SK-MEL-5 (cell line): ENCODE results near the gene CRY1. TPM values are rescaled to one million over a fixed set of nuclear protein-coding genes. Genes with fewer than 3 reads are reported as not detected.
A peak's percentile ranks its signal among the peaks of the same experiment; 100 is the strongest.
"Not testable (repeated sequence)": the region's sequence is repeated elsewhere in the genome, so short reads cannot be mapped to it uniquely, and the experiment has no call there.

Source experiments
- DNase-seq: peaks from one replicate; pipeline ENCODE4 v3.0.0-alpha.2; 2016; ENCODE audit warnings: low read depth, low spot score
- in situ Hi-C: cut with HindIII; loops from 2 replicates; pipeline ENCODE4 v1.10.0; 2016; ENCODE audit warnings: low sequenced_read_pairs, high pct_unique_total_duplicates, low pct_unique_long_range_greater_than_20kb
- total RNA-seq: library from RNA; depleted of rRNA; stranded (reverse); fragments of >200 nt; shearing (Covaris generic); gene quantifications from 2 replicates; pipeline ENCODE4 v1.2.3, GENCODE V29; 2014

The CRY1 gene
- total RNA-seq, 1 experiment from 2014 or later, result 13.4 TPM

DNA sequence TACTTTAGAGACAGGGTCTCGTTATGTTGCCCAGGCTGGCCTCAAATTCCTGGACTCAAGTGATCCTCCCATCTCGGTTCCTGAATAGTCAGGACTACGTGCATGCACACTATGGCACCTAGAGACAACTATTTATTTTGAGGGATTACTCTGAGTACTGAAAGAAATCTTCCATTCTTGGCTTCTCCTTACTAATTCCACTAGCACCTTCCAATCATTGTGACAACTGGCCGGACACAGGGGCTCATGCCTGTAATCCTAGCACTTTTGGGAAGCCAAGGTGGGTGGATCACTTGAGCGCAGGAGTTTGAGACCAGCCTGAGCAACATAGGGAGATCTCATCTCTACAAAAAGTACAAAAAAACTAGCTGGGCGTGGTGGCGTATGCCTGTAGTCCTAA is 64.3 kb downstream of the CRY1 start:
- in situ Hi-C loops, result no loop called here
- no peak for DNase-seq

DNA sequence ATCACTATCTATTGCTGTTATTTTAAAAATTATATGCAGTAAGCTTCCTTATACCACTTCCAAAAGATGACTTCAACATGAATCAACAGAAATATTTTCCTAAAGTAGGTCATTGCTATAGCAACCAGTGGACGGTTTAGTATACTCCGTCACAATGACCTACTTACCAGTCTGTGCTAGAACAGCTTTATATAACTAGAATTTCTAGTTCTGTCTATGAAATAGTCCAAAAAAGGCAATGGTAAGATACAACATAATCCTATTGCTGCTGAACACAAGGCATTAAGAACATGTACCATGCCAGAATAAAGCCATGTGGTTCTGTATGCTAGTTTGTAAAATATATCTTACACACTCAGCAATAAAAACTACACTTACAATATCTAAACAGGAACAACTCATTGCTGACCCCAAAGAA is 65.7 kb downstream of the CRY1 start:
- in situ Hi-C loops, result no loop called here
- no peak for DNase-seq

DNA sequence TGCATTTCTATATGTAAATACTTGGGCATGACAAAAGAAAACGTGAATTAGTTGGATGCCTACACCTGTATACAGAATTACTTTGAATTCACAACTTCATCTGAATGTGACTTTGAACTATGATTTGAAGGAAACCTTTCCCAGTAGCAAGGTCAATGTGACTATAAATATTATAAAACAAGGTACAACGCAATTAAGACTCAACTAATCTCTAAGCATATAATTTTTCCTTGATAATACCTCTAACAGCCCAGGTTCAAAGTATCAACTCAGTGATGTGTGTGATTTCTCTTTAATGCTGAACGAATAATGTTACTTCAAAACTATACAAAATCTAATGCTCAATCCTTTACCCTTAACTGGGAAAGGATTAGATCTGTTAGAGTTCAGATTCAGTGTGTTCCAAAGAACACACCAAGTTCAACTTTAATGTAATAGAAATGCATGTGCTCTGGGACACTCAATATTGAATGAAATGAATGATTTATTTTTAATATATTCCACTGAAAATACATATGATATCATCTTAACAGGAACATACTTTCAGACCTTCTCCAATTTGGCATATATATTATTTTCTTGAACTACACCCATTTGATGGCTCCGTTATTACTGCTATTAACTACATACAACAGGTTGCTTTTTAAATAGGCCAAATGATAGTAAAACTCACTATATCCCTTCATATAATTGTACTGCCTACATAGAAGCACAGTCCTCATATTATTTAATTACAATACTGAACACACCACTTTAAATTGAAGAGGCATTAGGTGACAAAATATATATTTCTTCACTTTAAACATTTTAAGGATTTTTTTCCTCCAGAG is 66.3 kb downstream of the CRY1 start:
- in situ Hi-C loops, result no loop called here
- no peak for DNase-seq

DNA sequence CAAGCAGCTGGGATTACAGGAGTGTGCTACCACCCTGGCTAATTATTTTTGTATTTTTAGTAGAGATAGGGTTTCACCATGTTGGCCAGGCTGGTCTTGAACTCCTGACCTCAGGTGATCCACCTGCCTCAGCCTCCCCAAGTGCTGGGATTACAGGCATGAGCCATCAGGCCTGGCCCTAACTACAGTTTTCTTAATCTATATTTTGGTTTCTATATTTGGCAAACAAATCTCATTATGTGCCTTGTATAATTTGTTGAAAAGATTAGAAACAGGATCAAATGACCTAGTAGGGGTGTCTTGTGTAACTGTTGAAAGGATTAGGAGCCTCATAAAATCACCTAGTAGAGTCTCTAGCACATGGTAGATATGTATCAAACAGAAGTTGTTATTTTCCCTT is 67.0 kb downstream of the CRY1 start:
- in situ Hi-C loops, DNase-seq: not testable (repeated sequence)

DNA sequence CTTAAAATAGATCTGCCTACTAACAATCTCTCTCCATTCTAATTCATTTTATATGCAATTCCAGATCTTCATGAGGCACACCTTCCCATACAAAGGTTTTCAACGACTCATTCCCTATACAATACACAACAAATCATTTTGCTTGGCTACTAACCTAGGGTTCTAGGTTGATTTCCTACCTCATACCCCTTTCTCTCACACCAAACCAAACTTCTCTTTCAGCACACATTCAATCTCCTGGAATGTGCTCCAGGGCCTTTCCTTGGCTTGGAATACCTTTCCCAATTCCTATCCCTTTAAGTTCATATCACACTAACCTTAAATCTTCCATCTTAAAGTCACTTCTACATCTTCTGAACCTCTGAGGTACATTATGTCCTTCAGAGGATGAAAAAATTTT is 67.7 kb downstream of the CRY1 start:
- in situ Hi-C loops, result no loop called here
- DNase-seq, result no peak

DNA sequence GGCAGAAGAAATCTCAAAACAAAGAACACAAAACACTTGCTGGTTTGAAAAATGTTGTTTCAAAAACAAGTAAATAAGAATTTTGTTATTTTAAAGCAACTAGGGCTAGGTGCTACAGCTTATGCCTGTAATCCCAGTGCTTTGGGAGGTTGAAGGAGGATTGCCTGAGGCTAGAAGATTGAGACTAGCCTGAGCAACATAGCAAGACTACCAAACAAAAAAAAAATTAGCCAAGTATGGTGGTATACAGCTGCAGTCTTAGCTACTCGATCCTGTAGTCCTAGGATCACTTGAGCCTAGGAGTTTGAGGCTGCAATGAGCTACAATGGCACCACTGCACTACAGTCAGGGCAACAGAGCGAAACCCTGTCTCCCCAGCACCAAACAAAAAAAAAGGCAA is 73.8 kb downstream of the CRY1 start:
- no peak for DNase-seq
- in situ Hi-C loops, result no loop called here

DNA sequence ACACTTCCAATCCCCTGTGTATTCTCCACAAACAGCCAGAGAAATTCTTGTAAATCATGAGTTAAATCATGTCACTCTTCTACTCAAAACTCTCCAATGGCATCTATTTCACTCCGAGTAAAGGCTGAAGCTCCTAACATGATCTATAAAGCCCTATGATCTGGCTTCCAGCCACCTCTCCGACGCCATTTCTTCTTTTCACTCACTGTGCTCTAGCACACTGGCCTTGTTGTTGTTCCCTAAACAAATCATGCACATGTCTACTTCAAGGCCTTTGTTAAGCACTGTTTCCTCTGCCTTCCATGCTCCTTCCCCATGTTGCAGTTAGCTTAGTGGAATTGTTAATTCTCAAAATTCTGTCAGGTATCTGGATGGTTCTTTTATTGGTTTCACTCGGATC is 76.3 kb downstream of the CRY1 start:
- in situ Hi-C loops, result no loop called here
- no peak for DNase-seq

DNA sequence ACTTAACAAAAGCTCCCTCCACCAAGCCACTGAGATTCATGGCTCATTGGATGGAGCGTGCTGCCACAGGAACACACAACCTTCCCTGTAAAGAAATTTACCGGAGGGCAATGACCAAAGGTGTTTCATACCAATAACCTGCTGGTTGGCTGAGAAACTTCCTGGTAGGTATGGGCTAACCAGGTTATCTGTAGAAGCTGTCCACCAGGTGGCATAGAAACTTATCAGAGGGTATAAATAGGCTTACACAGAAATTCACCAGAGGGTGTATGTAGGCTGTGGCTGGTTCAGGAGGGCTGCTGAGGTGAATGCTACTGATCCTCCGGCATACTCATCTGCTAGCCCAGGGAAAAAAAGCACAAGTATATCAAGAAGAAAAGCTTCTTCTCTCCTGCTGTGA is 79.3 kb downstream of the CRY1 start:
- no peak for DNase-seq

DNA sequence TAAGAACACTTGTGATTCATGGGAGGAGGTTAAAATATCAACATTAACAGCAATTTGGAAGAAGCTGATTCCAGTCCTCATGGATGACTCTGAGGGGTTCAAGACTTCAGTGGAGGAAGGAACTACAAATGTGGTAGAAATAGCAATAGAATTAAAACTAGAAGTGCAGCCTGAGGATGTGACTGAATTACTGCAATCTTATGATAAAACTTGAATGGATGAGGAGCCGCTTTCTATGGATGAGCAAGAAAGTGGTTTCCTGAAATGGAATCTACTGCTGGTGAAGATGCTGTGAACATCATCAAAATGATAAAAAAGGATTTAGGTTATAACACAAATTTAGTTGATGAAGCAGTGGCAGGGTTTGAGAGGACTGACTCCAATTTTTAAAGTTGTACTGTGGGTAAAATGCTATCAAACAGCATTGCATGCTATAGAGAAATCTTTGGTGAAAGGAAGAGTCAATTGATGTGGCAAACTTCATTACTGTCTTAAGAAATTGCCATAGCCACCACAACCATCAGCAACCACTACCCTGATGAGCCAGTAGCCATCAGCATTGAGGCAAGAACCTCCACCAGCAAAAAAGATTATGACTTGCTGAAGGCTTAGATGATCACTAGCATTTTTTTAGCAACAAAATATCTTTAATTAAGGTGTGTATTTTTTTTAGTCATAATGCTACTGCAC is 80.5 kb downstream of the CRY1 start:
- in situ Hi-C loops, result no loop called here
- DNase-seq, result no peak

More for the DNA sequence above, 79.3 kb downstream of the CRY1 start:
- in situ Hi-C loops, result no loop called here

DNA sequence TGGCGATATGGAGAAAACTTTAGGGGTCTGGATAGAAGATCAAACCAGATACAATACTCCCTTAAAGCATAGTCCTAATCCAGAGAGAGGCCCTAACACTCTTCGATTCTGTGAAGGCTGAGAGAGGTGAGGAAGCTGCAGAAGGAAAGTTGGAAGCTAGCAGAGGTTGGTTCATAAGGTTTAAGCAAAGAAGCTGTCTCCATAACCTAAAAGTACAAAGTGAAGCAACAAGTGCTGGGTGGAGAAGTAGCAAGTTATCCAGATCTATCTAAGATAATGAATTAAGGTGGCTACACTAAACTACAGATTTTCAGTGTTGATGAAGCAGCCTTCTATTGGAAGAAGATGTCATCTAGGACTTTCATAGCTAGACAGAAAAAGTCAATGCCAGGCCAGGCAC is 81.8 kb downstream of the CRY1 start:
- in situ Hi-C loops, result no loop called here
- DNase-seq, result no peak

DNA sequence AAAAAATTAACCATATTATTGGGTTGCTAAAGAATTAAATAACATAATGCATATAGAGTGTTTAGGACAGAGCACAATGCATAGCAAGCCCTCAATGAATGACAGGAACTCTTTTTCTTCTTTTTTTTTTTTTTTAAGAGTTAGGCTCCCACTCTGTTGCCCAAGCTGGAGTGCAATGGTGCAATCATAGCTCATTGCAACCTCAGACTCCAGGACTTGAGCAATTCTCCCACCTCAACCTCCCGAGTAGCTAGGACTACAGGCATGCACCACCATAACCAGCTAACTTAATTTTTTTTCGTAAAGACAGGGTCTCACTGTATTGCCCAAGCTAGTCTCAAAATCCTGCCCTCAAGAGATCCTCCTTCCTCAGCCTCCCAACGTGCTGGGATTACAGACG is 85.9 kb downstream of the CRY1 start:
- in situ Hi-C loops, result no loop called here

DNA sequence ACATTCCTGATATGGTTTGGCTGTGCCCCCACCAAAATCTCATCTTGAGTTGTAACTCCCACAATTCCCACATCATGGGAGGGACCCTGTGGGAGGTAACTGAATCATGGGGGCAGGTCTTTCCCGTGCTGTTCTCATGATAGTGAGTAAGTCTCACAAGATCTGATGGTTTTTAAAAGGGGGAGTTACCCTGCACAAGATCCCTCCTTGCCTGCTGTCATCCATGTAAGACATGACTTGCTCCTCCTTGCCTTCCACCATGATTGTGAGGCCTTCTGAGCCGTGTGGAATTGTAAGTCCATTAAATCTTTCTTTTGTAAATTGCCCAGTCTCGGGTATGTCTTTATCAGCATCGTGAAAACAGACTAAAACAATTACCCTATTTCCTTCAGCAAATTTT is 90.7 kb downstream of the CRY1 start:
- in situ Hi-C loops, result not testable (repeated sequence)
- peak; percentile 28 for DNase-seq

More for the DNA sequence above, 85.9 kb downstream of the CRY1 start:
- DNase-seq, result no peak

DNA sequence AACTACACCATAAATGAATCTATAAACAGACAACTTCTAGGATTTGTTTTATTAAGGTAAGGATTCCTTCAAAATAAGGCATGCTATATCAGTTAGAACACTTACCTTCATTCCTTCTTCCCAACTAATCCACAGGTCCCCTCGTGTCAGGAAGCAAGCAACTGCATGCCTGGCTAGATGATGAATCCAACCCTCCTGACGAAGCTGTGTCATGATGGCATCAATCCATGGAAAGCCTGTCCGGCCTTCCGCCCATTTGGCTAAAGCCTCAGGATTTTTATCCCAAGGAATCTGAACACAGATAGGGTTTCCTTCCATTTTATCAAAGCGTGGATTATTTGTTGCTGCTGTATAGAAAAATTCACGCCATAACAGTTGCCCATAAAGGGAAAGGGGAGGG is 93.9 kb downstream of the CRY1 start:
- DNase-seq, result no peak
- in situ Hi-C loops, result no loop called here

DNA sequence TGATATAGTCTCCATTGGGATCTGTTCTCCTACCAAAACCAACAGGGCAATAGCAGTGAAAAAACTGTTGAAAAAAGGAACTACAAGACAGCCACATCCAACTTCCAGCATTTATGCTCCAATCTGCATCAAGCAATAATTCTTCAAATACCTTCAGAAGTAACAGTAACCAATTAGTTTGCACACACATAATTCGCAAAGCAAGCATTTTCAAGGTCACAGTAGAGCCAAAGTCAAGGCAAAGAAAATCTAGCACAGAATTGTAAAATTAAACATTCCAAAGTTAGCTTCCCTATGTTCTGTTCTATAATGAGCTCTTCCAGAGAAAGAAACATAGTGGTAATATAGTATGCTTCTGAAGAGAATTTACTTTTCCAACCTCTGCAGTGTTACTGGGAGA is 95.4 kb downstream of the CRY1 start:
- in situ Hi-C loops, result no loop called here
- DNase-seq, result no peak

DNA sequence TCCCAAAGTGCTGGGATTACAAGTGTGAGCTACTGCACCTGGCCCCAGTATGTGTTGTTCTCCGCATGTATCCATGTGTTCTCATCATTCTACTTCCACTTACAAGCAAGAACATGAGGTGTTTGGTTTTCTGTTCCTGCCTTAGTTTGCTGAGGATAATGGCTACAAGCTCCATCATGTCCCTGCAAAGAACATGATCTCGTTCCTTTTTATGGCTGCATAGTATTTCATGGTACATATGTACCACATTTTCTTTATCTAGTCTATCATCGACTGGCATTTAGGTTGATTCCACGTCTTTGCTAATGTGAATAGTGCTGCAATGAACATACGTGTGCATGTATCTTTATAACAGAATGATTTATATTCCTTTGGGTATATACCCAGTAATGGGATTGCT is 97.2 kb downstream of the CRY1 start:
- in situ Hi-C loops, DNase-seq: not testable (repeated sequence)

DNA sequence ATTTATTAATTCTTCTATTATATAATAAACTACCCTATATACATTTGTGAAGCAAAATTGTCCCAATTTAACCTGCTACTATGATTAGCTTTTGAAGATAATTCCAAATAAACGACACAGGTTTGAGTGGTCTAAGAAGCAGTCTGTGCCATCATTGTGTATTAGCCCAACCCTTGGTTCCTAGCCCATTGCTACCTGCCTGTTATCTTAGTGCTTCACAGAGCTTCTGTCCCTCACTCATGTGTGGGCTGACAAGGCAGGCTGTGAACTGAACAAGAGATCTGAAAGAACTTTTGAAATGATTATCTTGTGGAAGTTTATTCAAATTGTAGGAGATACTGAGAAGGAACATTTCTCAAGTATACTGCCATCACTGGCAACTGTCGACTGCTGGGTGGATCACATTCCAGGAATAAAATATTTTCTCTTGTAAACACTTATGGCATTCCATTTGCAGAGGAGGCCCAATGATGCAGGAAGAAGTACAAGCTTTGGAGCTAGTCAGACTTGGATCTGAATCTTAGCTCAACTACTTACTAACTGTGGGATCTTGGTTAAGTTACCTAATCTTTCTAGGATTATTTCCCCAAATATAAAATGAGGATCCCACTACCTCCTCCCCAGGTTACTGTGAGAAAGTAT is 98.6 kb downstream of the CRY1 start:
- in situ Hi-C loops, result no loop called here
- no peak for DNase-seq

DNA sequence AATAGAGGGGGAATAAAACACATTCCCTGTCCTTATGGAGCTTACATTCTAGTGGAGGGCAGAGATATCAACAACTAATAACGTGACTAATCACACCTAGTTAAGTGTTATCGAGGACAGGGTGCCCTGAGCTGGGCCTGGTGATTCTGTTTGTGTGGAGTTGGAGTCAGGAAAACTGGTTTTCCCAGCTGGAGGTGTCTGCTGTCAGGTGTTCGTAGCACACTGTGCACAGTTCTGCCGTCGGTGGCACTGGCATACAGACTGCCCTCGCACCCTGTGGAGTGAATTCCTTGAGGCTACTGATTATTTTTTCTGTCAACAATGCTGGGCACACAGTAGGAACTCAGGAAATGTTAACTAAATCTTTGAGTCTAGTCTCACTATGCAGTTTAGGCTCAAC is 105.5 kb downstream of the CRY1 start:
- no peak for DNase-seq
- in situ Hi-C loops, result no loop called here

DNA sequence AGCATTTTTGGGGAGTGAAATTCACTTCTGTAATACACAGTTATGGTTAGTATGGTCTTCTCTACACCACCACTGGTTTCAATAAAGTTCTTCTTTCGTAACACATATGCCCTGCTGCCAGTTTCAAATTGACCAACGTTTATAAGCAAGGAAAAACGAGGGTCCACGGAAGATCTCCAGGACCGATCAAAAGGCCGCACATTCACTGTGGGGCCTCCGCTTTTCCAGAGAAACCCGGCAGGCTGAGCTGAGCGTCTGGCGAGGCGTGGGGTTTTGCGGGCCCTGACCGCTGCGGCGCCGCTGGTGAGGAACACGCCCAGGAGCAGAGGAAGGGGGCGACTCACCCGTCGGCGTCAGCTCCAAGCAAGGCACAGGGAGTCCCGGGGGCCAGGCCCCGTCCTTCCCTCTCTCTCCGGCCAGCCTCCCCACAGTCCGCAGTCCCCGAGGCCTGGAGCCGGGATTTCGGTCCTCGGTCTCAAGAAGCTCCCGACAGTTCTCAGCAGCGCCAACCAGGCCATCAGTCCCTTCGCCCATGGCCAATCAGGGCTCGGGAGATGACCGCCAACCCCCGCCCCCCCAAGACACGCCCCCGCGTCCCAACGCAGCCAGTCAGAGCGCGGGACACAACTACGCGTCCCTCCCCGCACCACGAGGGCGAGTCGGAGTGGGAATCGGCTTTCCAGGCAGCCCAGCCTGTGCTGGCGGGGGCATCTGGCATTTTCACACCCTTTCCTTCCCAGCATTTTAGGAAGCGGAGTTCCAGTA is 106.5 kb downstream of the CRY1 start, which contains the start of gene MTERF2:
Gene MTERF2 (minus strand): TSS at position 522 of the 765 bp plus-strand sequence. CDS start 8,432 bp downstream, outside the sequence.
- peak; percentile 96 for DNase-seq
- in situ Hi-C loops, result no loop called here
